Measurements from ENCODE around the gene USP17L27. TPM values are rescaled to one million over a fixed set of nuclear protein-coding genes. Genes with fewer than 3 reads are reported as not detected.

The USP17L27 gene, protein sequence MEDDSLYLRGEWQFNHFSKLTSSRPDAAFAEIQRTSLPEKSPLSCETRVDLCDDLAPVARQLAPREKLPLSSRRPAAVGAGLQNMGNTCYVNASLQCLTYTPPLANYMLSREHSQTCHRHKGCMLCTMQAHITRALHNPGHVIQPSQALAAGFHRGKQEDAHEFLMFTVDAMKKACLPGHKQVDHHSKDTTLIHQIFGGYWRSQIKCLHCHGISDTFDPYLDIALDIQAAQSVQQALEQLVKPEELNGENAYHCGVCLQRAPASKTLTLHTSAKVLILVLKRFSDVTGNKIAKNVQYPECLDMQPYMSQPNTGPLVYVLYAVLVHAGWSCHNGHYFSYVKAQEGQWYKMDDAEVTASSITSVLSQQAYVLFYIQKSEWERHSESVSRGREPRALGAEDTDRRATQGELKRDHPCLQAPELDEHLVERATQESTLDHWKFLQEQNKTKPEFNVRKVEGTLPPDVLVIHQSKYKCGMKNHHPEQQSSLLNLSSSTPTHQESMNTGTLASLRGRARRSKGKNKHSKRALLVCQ
- not detected in 5 replicates for total RNA-seq (2022; extraction: Qiagen RNA extraction; ENCODE audit: low read depth)

DNA sequence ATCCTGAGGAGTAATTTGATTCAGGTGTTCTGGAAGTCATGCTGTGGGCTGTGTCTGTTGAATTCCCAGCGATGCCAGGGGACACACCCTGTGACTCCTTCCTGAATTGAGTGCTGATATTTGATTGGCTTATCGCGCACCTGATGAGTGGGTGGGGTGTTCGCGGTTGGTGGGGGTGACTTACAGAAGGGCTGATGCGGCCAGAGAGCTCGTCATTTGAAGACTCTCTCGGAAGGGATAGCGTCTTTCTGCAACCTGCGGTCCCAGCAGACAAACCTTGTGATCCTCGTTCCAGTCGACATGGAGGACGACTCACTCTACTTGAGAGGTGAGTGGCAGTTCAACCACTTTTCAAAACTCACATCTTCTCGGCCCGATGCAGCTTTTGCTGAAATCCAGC is at the start of gene USP17L27:
Gene USP17L27 (plus strand): TSS at position 301 of the 400 bp plus-strand sequence. CDS start 0 bp downstream, at position 301.

DNA sequence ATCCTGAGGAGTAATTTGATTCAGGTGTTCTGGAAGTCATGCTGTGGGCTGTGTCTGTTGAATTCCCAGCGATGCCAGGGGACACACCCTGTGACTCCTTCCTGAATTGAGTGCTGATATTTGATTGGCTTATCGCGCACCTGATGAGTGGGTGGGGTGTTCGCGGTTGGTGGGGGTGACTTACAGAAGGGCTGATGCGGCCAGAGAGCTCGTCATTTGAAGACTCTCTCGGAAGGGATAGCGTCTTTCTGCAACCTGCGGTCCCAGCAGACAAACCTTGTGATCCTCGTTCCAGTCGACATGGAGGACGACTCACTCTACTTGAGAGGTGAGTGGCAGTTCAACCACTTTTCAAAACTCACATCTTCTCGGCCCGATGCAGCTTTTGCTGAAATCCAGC is 19.1 kb upstream of the USP17L27 start, which contains the start of gene USP17L24:
Gene USP17L24 (plus strand): TSS at position 301 of the 400 bp plus-strand sequence. CDS start 0 bp downstream, at position 301.

DNA sequence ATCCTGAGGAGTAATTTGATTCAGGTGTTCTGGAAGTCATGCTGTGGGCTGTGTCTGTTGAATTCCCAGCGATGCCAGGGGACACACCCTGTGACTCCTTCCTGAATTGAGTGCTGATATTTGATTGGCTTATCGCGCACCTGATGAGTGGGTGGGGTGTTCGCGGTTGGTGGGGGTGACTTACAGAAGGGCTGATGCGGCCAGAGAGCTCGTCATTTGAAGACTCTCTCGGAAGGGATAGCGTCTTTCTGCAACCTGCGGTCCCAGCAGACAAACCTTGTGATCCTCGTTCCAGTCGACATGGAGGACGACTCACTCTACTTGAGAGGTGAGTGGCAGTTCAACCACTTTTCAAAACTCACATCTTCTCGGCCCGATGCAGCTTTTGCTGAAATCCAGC is 14.3 kb upstream of the USP17L27 start, which contains the start of gene USP17L25:
Gene USP17L25 (plus strand): TSS at position 301 of the 400 bp plus-strand sequence. CDS start 0 bp downstream, at position 301.

DNA sequence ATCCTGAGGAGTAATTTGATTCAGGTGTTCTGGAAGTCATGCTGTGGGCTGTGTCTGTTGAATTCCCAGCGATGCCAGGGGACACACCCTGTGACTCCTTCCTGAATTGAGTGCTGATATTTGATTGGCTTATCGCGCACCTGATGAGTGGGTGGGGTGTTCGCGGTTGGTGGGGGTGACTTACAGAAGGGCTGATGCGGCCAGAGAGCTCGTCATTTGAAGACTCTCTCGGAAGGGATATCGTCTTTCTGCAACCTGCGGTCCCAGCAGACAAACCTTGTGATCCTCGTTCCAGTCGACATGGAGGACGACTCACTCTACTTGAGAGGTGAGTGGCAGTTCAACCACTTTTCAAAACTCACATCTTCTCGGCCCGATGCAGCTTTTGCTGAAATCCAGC is 9.6 kb upstream of the USP17L27 start, which contains the start of gene USP17L26:
Gene USP17L26 (plus strand): TSS at position 301 of the 400 bp plus-strand sequence. CDS start 0 bp downstream, at position 301.

DNA sequence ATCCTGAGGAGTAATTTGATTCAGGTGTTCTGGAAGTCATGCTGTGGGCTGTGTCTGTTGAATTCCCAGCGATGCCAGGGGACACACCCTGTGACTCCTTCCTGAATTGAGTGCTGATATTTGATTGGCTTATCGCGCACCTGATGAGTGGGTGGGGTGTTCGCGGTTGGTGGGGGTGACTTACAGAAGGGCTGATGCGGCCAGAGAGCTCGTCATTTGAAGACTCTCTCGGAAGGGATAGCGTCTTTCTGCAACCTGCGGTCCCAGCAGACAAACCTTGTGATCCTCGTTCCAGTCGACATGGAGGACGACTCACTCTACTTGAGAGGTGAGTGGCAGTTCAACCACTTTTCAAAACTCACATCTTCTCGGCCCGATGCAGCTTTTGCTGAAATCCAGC is 4.8 kb upstream of the USP17L27 start, which contains the start of gene USP17L5:
Gene USP17L5 (plus strand): TSS at position 301 of the 400 bp plus-strand sequence. CDS start 0 bp downstream, at position 301.

DNA sequence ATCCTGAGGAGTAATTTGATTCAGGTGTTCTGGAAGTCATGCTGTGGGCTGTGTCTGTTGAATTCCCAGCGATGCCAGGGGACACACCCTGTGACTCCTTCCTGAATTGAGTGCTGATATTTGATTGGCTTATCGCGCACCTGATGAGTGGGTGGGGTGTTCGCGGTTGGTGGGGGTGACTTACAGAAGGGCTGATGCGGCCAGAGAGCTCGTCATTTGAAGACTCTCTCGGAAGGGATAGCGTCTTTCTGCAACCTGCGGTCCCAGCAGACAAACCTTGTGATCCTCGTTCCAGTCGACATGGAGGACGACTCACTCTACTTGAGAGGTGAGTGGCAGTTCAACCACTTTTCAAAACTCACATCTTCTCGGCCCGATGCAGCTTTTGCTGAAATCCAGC is 4.6 kb downstream of the USP17L27 start, which contains the start of gene USP17L28:
Gene USP17L28 (plus strand): TSS at position 301 of the 400 bp plus-strand sequence. CDS start 0 bp downstream, at position 301.

DNA sequence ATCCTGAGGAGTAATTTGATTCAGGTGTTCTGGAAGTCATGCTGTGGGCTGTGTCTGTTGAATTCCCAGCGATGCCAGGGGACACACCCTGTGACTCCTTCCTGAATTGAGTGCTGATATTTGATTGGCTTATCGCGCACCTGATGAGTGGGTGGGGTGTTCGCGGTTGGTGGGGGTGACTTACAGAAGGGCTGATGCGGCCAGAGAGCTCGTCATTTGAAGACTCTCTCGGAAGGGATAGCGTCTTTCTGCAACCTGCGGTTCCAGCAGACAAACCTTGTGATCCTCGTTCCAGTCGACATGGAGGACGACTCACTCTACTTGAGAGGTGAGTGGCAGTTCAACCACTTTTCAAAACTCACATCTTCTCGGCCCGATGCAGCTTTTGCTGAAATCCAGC is 9.4 kb downstream of the USP17L27 start, which contains the start of gene USP17L29:
Gene USP17L29 (plus strand): TSS at position 301 of the 400 bp plus-strand sequence. CDS start 0 bp downstream, at position 301.

DNA sequence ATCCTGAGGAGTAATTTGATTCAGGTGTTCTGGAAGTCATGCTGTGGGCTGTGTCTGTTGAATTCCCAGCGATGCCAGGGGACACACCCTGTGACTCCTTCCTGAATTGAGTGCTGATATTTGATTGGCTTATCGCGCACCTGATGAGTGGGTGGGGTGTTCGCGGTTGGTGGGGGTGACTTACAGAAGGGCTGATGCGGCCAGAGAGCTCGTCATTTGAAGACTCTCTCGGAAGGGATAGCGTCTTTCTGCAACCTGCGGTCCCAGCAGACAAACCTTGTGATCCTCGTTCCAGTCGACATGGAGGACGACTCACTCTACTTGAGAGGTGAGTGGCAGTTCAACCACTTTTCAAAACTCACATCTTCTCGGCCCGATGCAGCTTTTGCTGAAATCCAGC is 18.9 kb downstream of the USP17L27 start, which contains the start of gene USP17L30:
Gene USP17L30 (plus strand): TSS at position 301 of the 400 bp plus-strand sequence. CDS start 0 bp downstream, at position 301.

Other genes with a start within 250 kb of the USP17L27 start
- gene FAM90A26, start 173.7 kb upstream of the USP17L27 start, total RNA-seq (2022; extraction: Qiagen RNA extraction; ENCODE audit: low read depth): not detected in 5 replicates
- not detected in 5 replicates for gene USP17L10, start 133.5 kb upstream of the USP17L27 start, total RNA-seq (2022; extraction: Qiagen RNA extraction; ENCODE audit: low read depth)
- not detected in 5 replicates for gene USP17L11, start 128.7 kb upstream of the USP17L27 start, total RNA-seq (2022; extraction: Qiagen RNA extraction; ENCODE audit: low read depth)
- not detected in 5 replicates for gene USP17L12, start 124.0 kb upstream of the USP17L27 start, total RNA-seq (2022; extraction: Qiagen RNA extraction; ENCODE audit: low read depth)
- not detected in 5 replicates for gene USP17L13, start 119.3 kb upstream of the USP17L27 start, total RNA-seq (2022; extraction: Qiagen RNA extraction; ENCODE audit: low read depth)
- gene USP17L15, start 109.8 kb upstream of the USP17L27 start, total RNA-seq (2022; extraction: Qiagen RNA extraction; ENCODE audit: low read depth): not detected in 5 replicates
- not detected in 5 replicates for gene USP17L17, start 100.3 kb upstream of the USP17L27 start, total RNA-seq (2022; extraction: Qiagen RNA extraction; ENCODE audit: low read depth)
- not detected in 5 replicates for gene USP17L18, start 95.5 kb upstream of the USP17L27 start, total RNA-seq (2022; extraction: Qiagen RNA extraction; ENCODE audit: low read depth)
- not detected in 5 replicates for gene USP17L19, start 90.8 kb upstream of the USP17L27 start, total RNA-seq (2022; extraction: Qiagen RNA extraction; ENCODE audit: low read depth)
- gene USP17L20, start 86.0 kb upstream of the USP17L27 start, total RNA-seq (2022; extraction: Qiagen RNA extraction; ENCODE audit: low read depth): not detected in 5 replicates
- gene USP17L21, start 81.3 kb upstream of the USP17L27 start, total RNA-seq (2022; extraction: Qiagen RNA extraction; ENCODE audit: low read depth): not detected in 5 replicates
- not detected in 5 replicates for gene USP17L22, start 76.5 kb upstream of the USP17L27 start, total RNA-seq (2022; extraction: Qiagen RNA extraction; ENCODE audit: low read depth)
- not detected in 5 replicates for gene USP17L24, start 19.0 kb upstream of the USP17L27 start, total RNA-seq (2022; extraction: Qiagen RNA extraction; ENCODE audit: low read depth)
- gene USP17L25, start 14.2 kb upstream of the USP17L27 start, total RNA-seq (2022; extraction: Qiagen RNA extraction; ENCODE audit: low read depth): not detected in 5 replicates
- not detected in 5 replicates for gene USP17L26, start 9.5 kb upstream of the USP17L27 start, total RNA-seq (2022; extraction: Qiagen RNA extraction; ENCODE audit: low read depth)
- gene USP17L5, start 4.7 kb upstream of the USP17L27 start, total RNA-seq (2022; extraction: Qiagen RNA extraction; ENCODE audit: low read depth): not detected in 5 replicates
- not detected in 5 replicates for gene USP17L28, start 4.7 kb downstream of the USP17L27 start, total RNA-seq (2022; extraction: Qiagen RNA extraction; ENCODE audit: low read depth)
- not detected in 5 replicates for gene USP17L29, start 9.5 kb downstream of the USP17L27 start, total RNA-seq (2022; extraction: Qiagen RNA extraction; ENCODE audit: low read depth)
- gene USP17L30, start 19.0 kb downstream of the USP17L27 start, total RNA-seq (2022; extraction: Qiagen RNA extraction; ENCODE audit: low read depth): not detected in 5 replicates
- gene DEFB131A, start 100.3 kb downstream of the USP17L27 start, total RNA-seq (2022; extraction: Qiagen RNA extraction; ENCODE audit: low read depth): not detected in 5 replicates

Data from A549 treated with CpdA at 1 μM for 4 hours (cell line).